GM23338 (cell line): ENCODE data around the gene FAM9C. TPM values are rescaled to one million over a fixed set of nuclear protein-coding genes. Genes with fewer than 3 reads are reported as not detected.

Source experiments
- ATAC-seq: fragments of 200-7000 bp; cut with Tn5 transposase; 3 replicates; pipeline ENCODE4 v1.9.1; 2020
- DNase-seq: peaks from one replicate; pipeline ENCODE4 v3.0.0-alpha.2; 2015; ENCODE audit warnings: low spot score
- H2AFZ ChIP-seq: fragments of 200-600 bp; sonication (generic); 2 replicates; pipeline ENCODE4 v1.8.0; 2016; ENCODE audit warnings: antibody characterized with exemption, mild to moderate bottlenecking, moderate library complexity
- H3F3A ChIP-seq: fragments of 200-600 bp; sonication (generic); replicated peaks from 2 replicates; pipeline ENCODE4 v1.8.0; 2017; ENCODE audit warnings: antibody characterized with exemption, mixed run types, low read depth
- H3K27ac ChIP-seq: fragments of 200-600 bp; sonication (generic); 2 replicates; pipeline ENCODE4 v1.6.1; 2016; ENCODE audit warnings: low read depth
- H3K27me3 ChIP-seq: fragments of 200-600 bp; sonication (generic); 2 replicates; pipeline ENCODE4 v1.8.0; 2016; ENCODE audit warnings: mild to moderate bottlenecking, mixed run types, moderate library complexity; ENCODE audit not compliant: insufficient read depth
- H3K36me3 ChIP-seq: fragments of 200-600 bp; sonication (generic); 2 replicates; pipeline ENCODE4 v1.8.0; 2016; ENCODE audit warnings: mild to moderate bottlenecking; ENCODE audit not compliant: insufficient read depth
- H3K4me1 ChIP-seq: fragments of 200-600 bp; sonication (generic); 2 replicates; pipeline ENCODE4 v1.8.0; 2016; ENCODE audit warnings: mild to moderate bottlenecking, moderate library complexity; ENCODE audit not compliant: insufficient read depth
- H3K4me2 ChIP-seq: fragments of 200-600 bp; sonication (generic); 2 replicates; pipeline ENCODE4 v1.7.1; 2017; ENCODE audit warnings: mixed run types
- H3K4me3 ChIP-seq: fragments of 200-600 bp; sonication (generic); 2 replicates; pipeline ENCODE4 v1.6.1; 2016; ENCODE audit warnings: mixed run types
- H3K79me2 ChIP-seq: fragments of 200-600 bp; sonication (generic); replicated peaks from 2 replicates; pipeline ENCODE4 v1.8.0; 2017; ENCODE audit warnings: mild to moderate bottlenecking; ENCODE audit not compliant: insufficient read depth
- H3K9me2 ChIP-seq: fragments of 200-600 bp; sonication (generic); 2 replicates; pipeline ENCODE4 v1.8.0; 2017; ENCODE audit not compliant: insufficient read depth
- H4K20me1 ChIP-seq: fragments of 200-600 bp; sonication (generic); replicated peaks from 2 replicates; pipeline ENCODE4 v1.8.0; 2017; ENCODE audit warnings: mild to moderate bottlenecking; ENCODE audit not compliant: insufficient read depth
- H3K27ac Mint-ChIP-seq: 2 replicates; pipeline ENCODE4 v1.8.0; 2020; ENCODE audit warnings: inconsistent platforms, mild to moderate bottlenecking, moderate library complexity, mixed read lengths
- H3K27me3 Mint-ChIP-seq: 3 replicates; pipeline ENCODE4 v1.8.0; 2022; ENCODE audit warnings: low read depth, mild to moderate bottlenecking, moderate library complexity, mixed read lengths, inconsistent platforms; ENCODE audit not compliant: insufficient read depth, poor library complexity
- H3K36me3 Mint-ChIP-seq: 3 replicates; pipeline ENCODE4 v1.8.0; 2021; ENCODE audit warnings: low read depth, mild to moderate bottlenecking, inconsistent platforms, moderate library complexity, mixed read lengths
- H3K4me1 Mint-ChIP-seq: 3 replicates; pipeline ENCODE4 v1.8.0; 2020; ENCODE audit warnings: mild to moderate bottlenecking, inconsistent platforms, mixed read lengths
- H3K4me3 Mint-ChIP-seq: 3 replicates; pipeline ENCODE4 v1.8.0; 2021; ENCODE audit warnings: moderate library complexity, mild to moderate bottlenecking, inconsistent platforms, mixed read lengths
- H3K9me3 Mint-ChIP-seq: 3 replicates; pipeline ENCODE4 v1.8.0; 2020; ENCODE audit warnings: moderate library complexity, mild to moderate bottlenecking, inconsistent platforms, mixed read lengths
- CREB1 ChIP-seq: fragments of 250-450 bp; sonication (Bioruptor Pico); IDR thresholded peaks from 2 replicates; pipeline ENCODE4 v1.5.0; 2020; ENCODE audit warnings: low read depth, mild to moderate bottlenecking, moderate library complexity
- ETS1 ChIP-seq: IDR thresholded peaks from 2 replicates; pipeline ENCODE4 v1.6.1; 2016; ENCODE audit warnings: antibody characterized with exemption
- EZH2 ChIP-seq: fragments of 200-600 bp; sonication (generic); IDR thresholded peaks from one replicate; pipeline ENCODE4 v1.8.0; 2017; ENCODE audit warnings: antibody characterized with exemption, mild to moderate bottlenecking, low read depth; ENCODE audit not compliant: unreplicated experiment
- EZH2phosphoT487 ChIP-seq: fragments of 200-600 bp; sonication (generic); IDR thresholded peaks from one replicate; pipeline ENCODE4 v1.8.1; 2018; ENCODE audit warnings: antibody characterized with exemption; ENCODE audit not compliant: unreplicated experiment
- JUNB ChIP-seq: IDR thresholded peaks from one replicate; pipeline ENCODE4 v1.6.1; 2016; ENCODE audit warnings: antibody characterized with exemption; ENCODE audit not compliant: unreplicated experiment
- POLR2AphosphoS5 ChIP-seq: IDR thresholded peaks from 2 replicates; pipeline ENCODE4 v1.6.1; 2016; ENCODE audit warnings: antibody characterized with exemption, low read depth
- STAT1 ChIP-seq: IDR thresholded peaks from one replicate; pipeline ENCODE4 v1.6.1; 2016; ENCODE audit warnings: antibody characterized with exemption; ENCODE audit not compliant: unreplicated experiment
- ZNF114 ChIP-seq: fragments of 250-450 bp; sonication (Bioruptor Pico); IDR thresholded peaks from 2 replicates; pipeline ENCODE4 v1.5.0; 2020; ENCODE audit warnings: mild to moderate bottlenecking, moderate library complexity
- ZNF331 ChIP-seq: fragments of 250-450 bp; sonication (Bioruptor Pico); IDR thresholded peaks from 2 replicates; pipeline ENCODE4 v1.5.0; 2020; ENCODE audit warnings: low read depth, mild to moderate bottlenecking, moderate library complexity
- ZNF462 ChIP-seq: fragments of 250-450 bp; sonication (Bioruptor Pico); IDR thresholded peaks from 2 replicates; pipeline ENCODE4 v1.5.0; 2020; ENCODE audit warnings: mild to moderate bottlenecking, moderate library complexity
- polyA plus RNA-seq: library from polyadenylated mRNA; unstranded; fragments of >200 nt; fragmentation: Nextera tagmentation; extraction: Ambion mirVana; gene quantifications from 2 replicates; pipeline ENCODE4 v1.2.1, GENCODE V29; 2016
- total RNA-seq: library from RNA; depleted of rRNA; stranded (reverse); fragments of >200 nt; shearing (Covaris generic); gene quantifications from 2 replicates; pipeline ENCODE4 v1.2.3, GENCODE V29; 2014
- TF ChIP-seq, protein P1 (sequence below): IDR thresholded peaks from one replicate; pipeline ENCODE4 v1.6.1; 2018; ENCODE audit warnings: antibody characterized with exemption; ENCODE audit not compliant: unreplicated experiment
- TF ChIP-seq, protein P2 (sequence below), 2 experiments: fragments of 200-600 bp in 1 of 2; sonication (generic) in 1 of 2; conservative IDR thresholded peaks; 2 replicates each; pipeline versions ENCODE4 v1.5.1 to v1.6.1; 2016 to 2017; ENCODE audit warnings: antibody characterized with exemption in 2 of 2, low read depth in 2 of 2, mild to moderate bottlenecking in 2 of 2, moderate library complexity in 1 of 2

Gene FAM9C
- total and polyA plus RNA-seq, 2 experiments from 2014 or later: 0.08 TPM; not detected in 1

DNA sequence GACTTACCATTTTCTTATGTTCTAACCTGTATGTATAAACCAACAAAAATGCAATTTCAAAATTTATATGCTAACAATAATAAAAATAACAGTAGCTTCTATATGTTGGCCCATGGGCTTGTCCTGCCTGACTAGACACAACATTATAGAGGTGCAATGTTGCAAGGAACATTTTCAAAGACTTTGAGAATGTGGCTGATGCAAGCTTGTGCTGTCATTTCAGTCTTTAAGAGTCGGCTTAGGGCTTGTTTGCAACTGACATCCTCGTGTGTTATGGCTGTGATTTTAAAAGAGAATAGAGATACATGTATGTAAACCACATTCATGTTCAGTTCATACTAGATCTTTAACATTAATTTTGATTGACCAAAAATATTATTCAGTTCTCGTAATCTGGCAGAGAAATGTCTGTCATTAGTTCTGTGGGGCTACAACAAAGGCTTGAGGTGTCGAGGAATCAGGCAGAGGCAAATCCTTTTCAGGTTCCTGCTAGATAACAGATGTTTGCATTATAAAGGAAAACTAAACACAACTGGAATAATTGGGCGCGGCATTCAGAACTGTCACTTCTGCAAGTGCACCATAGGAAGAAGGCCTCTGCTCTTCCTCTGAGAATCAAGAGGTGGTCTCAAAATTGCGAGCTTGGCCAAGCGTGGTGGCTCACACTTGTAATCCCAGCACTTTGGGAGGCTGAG is 56.4 kb downstream of the FAM9C start:
- Mint-ChIP-seq H3K4me3 (no peak overlapping the region), H3K4me1 (peaks cover 6% of the 10 kb centered on the region; the same call in 2 of the 3 replicates), H3K27me3 (peaks cover 4% of the 10 kb centered on the region), H3K27ac (no peak overlapping the region), H3K36me3 (peaks cover 12% of the 10 kb centered on the region), H3K9me3 (peaks cover 6% of the 10 kb centered on the region; the same call in 2 of the 3 replicates)
- H3K9me2 ChIP-seq: no peaks in the 10 kb centered on the region
- no peaks in the 10 kb centered on the region for H3K36me3 ChIP-seq
- no peaks in the 10 kb centered on the region for H3K27me3 ChIP-seq
- no peak overlapping the region for H3K4me3 ChIP-seq
- H4K20me1 ChIP-seq: no peaks in the 10 kb centered on the region
- ATAC-seq (no peak), DNase-seq (no peak)
- H3K79me2 ChIP-seq: no peaks in the 10 kb centered on the region
- 0 out of 2 replicates have a peak, but pooled peaks cover 5% of the 10 kb centered on the region for H3K4me1 ChIP-seq
- H3K4me2 ChIP-seq: no peak overlapping the region
- no peak overlapping the region for H3K27ac ChIP-seq
- no peaks in the 10 kb centered on the region for H3F3A ChIP-seq
- TF ChIP-seq ZNF114 (CRISPR knock-in tag) (no peak), EZH2 (no peak), ETS1 (no peak), STAT1 (no peak), CREB1 (CRISPR knock-in tag) (no peak), ZNF331 (no peak), ZNF462 (no peak), JUNB (no peak), POLR2AphosphoS5 (no peak), EZH2phosphoT487 (no peak)
- TF ChIP-seq, protein P1, sequence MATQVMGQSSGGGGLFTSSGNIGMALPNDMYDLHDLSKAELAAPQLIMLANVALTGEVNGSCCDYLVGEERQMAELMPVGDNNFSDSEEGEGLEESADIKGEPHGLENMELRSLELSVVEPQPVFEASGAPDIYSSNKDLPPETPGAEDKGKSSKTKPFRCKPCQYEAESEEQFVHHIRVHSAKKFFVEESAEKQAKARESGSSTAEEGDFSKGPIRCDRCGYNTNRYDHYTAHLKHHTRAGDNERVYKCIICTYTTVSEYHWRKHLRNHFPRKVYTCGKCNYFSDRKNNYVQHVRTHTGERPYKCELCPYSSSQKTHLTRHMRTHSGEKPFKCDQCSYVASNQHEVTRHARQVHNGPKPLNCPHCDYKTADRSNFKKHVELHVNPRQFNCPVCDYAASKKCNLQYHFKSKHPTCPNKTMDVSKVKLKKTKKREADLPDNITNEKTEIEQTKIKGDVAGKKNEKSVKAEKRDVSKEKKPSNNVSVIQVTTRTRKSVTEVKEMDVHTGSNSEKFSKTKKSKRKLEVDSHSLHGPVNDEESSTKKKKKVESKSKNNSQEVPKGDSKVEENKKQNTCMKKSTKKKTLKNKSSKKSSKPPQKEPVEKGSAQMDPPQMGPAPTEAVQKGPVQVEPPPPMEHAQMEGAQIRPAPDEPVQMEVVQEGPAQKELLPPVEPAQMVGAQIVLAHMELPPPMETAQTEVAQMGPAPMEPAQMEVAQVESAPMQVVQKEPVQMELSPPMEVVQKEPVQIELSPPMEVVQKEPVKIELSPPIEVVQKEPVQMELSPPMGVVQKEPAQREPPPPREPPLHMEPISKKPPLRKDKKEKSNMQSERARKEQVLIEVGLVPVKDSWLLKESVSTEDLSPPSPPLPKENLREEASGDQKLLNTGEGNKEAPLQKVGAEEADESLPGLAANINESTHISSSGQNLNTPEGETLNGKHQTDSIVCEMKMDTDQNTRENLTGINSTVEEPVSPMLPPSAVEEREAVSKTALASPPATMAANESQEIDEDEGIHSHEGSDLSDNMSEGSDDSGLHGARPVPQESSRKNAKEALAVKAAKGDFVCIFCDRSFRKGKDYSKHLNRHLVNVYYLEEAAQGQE: no peak
- TF ChIP-seq, protein P2, sequence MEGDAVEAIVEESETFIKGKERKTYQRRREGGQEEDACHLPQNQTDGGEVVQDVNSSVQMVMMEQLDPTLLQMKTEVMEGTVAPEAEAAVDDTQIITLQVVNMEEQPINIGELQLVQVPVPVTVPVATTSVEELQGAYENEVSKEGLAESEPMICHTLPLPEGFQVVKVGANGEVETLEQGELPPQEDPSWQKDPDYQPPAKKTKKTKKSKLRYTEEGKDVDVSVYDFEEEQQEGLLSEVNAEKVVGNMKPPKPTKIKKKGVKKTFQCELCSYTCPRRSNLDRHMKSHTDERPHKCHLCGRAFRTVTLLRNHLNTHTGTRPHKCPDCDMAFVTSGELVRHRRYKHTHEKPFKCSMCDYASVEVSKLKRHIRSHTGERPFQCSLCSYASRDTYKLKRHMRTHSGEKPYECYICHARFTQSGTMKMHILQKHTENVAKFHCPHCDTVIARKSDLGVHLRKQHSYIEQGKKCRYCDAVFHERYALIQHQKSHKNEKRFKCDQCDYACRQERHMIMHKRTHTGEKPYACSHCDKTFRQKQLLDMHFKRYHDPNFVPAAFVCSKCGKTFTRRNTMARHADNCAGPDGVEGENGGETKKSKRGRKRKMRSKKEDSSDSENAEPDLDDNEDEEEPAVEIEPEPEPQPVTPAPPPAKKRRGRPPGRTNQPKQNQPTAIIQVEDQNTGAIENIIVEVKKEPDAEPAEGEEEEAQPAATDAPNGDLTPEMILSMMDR (conservative IDR thresholded peaks at IDR 0.05; ENCODE audit: low read depth in 2 of 2): no peak
- H2AFZ ChIP-seq: no peak overlapping the region
